HK-2 (cell line): Measurements from ENCODE around the gene SHCBP1L.

Experiments used
- DNase-seq: peaks from one replicate; pipeline ENCODE4 v3.0.0-alpha.2; 2018; ENCODE audit not compliant: unreplicated experiment

The SHCBP1L gene

DNA sequence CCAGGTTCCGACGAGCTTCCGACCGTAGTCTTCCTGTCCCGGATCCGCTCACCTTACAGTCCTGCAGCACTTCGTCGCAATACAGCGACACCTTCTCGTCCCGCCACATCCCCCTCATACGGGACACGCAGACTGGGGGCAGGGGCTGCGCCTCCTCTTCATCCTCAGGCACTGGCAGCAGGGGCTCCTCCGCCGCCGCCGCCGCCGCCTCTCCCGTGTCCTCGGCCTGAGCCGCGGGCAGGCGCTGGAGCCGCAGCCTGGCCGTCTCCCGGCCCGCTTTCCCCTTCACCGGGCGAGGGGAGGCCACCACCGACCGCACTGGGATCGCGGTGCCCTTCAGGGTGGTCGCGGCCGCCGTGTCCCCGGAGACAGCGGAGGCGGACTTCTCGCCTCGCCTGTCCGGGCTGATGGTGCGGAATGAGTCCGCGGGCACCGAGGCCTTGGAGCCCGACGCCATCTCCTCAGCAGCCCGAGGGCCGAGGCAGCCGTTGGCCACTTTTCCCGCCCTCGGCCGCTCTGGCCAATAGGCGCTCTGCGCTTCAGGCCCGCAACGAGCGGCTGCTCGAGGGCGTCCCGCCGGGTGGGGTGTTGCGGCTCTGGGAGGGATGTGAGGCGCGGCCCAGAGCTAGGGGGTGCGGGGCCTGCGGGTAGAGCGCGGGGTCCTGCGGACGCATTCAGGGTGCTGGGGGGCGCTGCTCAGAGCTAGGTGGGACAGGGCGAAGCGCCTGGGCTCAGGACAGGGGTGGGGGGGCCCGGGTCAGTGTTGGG, at the start of gene SHCBP1L:
TSS of gene SHCBP1L (minus strand) at position 490 of the 768 bp plus-strand sequence. CDS start at position 457, 33 bp downstream.
- DNase-seq, result no peak

DNA sequence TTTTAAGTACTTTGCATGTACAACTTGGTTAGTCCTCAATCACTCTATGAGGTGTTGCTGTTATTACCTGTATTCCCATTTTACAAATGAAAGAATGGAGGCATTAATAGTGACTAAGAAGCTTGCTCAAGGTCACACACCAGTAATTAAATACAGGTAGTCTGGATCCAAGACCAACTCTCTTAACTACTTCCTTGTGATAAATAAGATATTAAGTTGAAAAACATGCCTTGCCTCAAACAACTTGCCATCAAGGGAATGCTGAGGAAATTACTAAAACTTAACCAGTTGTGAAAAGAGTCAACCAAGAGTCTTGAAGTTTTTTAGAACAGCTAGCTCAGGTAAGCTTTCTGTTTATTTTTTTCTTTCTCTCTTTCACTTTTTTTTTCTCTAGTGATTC, 49.3 kb upstream of the SHCBP1L start:
- DNase-seq, result no peak

DNA sequence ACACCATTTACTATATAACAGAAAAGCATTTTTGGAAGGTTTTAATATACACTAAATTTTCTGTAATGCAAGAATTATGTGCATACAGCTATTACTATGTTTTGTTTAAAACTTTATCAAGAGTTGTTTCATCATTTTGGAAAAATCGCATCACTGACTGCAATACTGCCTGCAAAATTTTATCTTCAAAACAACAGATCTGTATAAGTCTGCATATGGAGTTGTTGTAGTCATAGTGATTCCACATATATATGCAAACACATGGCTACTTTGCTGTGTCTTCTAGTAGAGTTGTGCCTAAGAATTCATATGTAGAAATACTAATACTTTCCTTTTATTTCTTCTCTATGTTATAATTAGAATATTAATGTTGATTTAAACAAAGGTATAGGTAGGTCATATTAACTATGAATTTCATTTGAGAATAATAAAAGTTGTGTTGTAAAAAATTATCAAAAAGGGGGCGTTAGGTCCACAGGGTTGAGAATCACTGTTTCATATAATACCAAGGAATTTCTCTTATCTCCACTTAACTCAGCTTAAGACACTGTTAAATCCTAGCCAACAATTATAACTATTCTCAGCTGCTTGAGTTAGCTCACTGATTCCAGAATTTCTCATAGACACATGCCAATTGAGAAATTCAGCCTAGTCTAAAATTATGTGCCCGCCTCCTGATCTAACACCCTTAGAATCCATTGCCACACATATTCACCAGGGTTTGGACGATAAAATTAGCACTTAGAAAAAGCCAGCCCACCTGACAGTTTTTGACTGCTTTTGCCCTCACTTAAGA, 47.4 kb upstream of the SHCBP1L start:
- DNase-seq, result no peak

DNA sequence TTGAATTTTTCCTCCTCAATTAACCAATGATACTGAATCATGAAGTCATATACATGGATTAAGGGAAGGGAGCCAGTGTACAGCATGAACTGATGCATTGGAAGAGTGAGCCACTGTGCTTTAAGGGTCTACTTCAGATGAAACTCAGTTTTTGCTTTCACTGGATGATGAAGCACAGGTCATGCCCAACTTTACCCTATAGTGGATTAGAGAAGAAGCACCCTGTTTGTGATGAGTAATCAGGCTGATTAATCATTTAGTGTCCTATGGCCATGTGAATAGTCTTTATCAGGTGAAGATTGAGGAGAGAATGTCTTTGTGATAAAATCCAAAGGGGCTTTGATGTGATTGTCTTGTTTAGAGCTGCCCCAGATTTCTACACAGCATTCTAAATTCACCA, 45.5 kb upstream of the SHCBP1L start:
- DNase-seq, result no peak

DNA sequence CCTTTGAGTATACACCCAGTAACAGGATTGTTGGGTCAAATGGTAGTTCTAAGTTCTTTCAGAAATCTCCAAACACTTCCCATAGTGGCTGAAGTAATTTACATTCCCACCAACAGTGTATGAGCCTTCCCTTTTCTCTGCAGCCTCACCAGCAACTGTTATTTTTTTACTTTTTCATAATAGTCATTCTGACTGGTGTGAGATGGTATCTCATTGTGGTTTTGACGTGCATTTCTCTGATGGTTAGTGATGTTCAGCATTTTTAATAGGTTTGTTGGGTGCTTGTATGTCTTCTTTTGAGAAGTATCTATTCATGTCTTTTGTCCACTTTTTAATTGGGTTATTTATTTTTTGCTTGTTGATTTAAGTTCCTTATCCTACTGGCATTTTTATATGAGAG, 43.9 kb upstream of the SHCBP1L start:
- DNase-seq, result no peak

DNA sequence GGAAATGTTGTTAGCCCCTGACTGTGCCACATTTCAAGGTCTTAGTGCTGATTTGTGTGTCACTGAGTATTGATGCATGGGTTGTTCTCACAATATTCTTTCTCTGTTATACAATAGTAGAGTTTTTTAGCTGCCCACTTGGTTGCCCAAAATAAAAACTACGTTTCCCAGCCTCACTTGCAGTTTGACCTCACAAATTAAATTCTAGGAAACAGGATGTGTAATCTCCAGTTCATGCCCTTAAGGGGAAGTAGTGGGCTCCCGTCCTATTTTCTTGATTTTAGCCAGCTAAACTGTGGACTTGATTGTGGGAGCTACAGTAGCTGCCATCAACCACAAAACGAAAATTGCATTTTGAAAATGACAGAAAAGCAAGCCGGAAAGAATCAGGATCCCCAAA, 42.9 kb upstream of the SHCBP1L start:
- no peak for DNase-seq

DNA sequence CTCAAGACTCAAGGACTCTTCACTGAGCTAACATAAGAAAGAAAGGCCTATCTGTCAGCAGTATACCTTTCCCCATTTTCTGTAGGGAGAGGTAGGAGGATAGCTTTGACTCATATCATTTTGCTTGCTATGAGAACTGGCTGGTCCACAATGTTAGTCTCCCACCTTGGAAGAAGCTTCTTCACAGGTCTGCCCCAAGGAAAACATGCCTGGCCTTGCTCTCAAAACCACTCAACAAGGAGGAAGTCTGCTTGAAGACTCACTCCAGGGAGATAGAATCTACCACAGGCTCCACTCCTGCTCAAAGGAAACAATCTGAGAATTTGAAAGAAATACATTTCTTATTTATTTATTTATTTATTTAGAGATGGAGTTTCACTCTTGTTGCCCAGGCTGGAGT, 40.8 kb upstream of the SHCBP1L start:
- DNase-seq, result no peak

DNA sequence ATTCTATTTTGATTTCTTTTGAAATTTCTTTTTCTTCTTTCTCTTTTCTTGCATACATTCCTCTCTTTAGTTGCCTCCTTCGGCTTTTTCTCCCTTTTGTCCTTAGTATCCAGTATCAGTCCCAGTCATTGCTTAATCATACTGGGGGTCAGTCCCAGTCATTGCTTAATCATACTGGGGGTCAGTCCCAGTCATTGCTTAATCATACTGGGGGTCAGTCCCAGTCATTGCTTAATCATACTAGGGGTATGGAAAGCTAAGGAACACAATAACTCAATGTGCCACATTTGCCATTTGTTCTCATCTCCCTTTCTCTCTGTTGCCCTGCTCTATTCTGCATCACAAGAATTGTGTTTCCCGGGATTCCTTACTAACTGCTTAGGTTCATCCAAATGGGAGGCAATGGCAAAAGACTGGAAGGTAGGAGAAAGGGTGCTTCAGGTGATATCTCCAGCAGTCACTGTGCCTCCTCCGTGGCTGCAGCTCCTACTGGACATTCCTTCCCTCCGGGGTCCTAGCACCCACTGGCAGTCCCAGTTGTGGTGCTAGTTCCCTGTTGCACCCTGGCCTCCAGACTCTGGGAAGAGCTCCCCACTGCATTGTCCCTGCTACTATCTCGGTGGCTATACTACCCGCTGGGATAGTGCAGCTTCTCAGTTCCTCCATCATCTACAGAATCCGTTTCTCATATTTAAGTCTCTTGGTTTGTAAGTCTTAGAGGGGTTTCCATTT, 37.6 kb upstream of the SHCBP1L start:
- DNase-seq, result no peak

DNA sequence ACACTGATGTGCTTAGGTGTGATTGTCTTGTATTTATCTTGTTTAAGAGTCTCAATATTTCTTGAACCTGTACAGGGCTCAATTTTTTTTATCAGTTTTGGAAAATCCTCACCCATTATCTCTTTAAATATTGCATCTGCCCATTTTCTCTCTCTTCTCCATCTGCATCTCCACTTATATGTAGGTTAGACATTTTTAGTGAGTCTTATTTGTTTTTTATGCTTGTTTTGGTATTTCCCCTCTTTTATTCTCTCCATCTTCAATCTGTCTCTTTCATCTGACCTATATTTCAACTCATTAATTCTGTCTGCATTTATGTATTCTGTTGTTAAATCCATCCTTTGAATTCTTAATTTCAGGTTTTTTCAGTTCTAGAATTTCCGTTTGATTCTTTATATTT, 32.9 kb upstream of the SHCBP1L start:
- DNase-seq, result no peak

DNA sequence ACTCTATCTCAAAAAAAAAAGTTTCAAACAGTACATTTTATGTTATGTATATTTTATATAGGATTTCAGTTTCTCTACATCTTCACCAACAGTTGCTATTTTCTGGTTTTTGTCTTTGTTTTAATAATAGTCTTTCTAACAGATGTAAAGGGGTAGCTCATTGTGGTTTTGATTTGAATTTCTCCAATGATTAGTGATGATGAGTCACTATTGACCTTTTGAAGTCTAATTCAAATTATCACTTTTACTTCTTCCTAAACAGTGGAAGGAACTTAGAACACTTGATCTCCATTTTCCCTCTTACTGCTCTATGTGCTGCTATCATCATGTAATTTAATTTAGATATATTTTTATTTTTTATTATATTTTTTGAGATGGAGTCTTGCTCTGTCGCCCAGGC, 31.7 kb upstream of the SHCBP1L start:
- no peak for DNase-seq

DNA sequence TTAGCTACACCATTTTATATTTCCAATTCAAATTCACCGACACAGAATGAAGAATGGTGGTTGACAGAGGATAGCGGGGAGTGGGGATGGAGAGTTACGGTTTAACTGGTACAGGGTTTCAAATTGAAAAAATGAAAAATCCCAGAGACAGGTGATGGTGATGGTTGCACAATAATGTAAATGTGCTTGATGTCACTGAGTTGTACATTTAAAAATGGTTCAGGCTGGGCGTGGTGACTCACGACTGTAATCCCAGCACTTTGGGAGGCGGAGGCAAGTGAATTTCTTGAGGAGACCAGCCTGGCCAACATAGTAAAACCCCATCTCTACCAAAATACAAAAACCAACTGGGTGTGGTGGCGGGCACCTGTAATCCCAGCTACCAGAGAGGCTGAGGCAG, 31.2 kb upstream of the SHCBP1L start:
- no peak for DNase-seq

DNA sequence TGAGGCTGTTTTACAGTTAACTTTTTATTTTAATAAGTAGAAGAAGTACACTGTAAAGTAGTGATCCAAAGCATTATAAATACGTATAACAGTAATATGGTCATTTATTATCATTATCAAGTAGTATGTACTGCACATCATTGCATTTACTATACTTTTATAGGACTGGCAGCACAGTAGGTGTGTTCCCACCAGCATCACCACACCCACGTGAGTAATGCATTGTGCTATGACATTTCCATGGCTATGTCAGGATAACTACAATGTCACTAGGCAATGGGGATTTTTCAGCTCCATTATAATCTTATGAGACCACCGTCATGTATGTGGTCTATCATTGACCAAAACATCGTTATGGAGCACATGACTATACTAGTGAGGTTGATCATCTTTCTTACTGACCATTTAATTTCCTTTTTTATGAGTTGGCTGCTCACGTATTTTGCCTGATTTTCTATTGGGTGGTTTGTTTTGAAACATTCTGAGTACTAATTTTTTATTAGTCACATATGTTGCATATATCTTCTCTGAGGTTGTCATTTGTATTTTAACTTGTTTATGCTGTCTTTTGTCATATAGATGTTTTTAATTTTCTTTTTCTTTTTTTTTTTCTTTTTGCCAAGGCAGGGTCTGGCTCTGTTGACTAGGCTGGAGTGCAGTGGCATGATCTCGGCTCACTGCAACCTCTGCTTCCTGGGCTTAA, 25.3 kb upstream of the SHCBP1L start:
- no peak for DNase-seq

DNA sequence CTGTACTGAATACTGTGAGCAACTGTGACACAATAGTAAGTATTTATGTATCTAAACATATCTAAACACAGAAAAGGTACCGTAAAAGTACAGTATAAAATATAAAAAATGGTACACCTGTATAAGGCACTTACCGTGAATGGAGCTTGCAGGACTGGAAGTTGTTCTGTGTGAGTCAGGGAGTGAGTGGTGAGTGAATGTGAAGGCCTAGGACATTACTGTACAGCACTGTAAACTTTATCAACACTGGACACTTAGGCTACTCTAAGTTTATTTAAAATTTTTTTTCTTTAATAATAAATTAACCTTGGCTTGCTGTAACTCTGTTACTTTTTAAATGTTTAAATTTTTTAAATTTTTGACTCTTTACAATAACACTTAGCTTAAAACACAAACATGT, 24.5 kb upstream of the SHCBP1L start:
- no peak for DNase-seq

DNA sequence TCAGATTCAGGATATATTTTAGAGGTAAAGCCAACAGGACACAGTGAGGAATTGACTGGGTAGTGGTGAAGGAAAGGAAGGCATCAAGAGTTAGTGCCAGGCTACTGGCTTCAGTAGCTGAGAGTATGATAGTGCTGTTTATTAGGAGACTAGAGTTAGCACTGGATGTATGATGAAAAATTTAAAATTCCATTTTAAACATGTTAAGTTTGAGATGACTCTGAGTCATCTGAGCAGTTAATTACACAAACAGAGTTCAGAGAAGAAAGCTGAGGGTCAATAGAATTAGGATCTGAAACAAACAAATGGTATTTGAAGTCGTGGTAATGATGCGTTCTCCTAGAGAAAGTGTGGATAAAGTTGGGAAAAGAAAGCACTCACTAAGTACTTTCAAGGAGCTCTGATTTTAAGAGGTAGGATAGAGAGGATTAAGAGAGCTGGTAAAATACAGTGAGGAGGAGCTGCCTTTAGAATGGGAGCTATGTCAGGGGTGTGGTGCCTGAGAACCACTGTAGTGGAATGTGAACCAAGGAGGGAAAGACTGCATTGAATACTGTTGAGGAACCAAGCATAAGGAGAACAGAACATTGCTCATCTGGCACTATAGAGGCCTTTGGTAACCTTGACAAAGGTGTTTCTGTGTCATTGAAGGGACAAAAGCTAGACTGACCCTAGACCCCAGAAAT, 21.7 kb upstream of the SHCBP1L start:
- no peak for DNase-seq

DNA sequence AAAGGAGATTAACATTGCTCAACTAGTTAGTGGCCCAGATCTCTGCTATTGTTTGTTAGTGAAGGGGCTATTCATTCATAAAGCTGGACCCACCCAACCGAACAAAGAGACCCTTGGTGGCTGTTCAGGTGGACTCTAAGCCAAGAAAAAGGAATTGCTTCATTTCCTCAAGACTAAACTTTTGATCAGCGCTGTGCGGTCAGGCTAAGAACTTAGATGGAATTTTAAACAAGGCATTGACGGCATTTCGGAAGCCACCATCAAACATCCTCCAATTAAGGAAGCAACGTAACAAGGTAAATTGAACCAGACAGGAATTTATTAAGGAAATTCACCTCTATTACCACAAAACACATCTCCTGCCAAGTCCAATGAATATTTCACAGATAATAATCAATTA, 19.9 kb upstream of the SHCBP1L start:
- no peak for DNase-seq

DNA sequence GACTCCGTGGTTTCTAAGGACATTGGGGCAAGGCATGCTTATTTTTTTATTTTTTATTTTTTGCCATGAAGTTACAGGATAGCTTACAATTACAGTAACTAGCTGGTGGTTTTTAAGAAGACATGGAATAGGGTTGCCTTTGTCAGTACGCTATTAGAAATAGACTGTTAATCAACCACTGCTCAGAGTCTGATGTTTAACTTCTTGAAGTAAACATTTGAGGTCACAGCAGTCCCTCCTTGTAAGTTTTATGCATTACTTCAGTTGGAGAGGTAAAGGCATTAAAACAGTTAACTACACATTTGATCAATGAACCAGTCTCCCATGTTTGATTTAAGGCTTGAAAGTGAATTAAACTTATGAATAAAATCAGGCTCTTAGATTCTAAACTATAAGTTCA, 19.3 kb upstream of the SHCBP1L start:
- DNase-seq, result no peak

DNA sequence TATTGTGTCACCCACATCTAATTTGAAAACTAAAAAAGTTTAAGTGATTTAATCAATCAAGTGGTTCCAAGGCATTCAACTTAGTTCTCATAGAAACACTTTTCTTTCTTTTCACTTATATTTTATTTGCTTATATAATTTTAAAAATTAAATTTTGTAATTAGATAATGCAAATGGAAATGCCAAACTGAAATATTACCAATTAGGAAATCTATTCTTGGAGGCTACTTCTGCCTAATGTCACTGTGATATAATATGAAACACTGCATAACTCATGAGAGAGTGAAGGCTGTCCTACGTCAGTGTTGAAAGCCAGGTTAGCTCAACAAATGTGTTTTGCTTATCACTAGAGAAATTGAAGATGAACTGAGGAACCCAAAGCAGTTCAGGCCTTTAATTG, 18.3 kb upstream of the SHCBP1L start:
- no peak for DNase-seq

DNA sequence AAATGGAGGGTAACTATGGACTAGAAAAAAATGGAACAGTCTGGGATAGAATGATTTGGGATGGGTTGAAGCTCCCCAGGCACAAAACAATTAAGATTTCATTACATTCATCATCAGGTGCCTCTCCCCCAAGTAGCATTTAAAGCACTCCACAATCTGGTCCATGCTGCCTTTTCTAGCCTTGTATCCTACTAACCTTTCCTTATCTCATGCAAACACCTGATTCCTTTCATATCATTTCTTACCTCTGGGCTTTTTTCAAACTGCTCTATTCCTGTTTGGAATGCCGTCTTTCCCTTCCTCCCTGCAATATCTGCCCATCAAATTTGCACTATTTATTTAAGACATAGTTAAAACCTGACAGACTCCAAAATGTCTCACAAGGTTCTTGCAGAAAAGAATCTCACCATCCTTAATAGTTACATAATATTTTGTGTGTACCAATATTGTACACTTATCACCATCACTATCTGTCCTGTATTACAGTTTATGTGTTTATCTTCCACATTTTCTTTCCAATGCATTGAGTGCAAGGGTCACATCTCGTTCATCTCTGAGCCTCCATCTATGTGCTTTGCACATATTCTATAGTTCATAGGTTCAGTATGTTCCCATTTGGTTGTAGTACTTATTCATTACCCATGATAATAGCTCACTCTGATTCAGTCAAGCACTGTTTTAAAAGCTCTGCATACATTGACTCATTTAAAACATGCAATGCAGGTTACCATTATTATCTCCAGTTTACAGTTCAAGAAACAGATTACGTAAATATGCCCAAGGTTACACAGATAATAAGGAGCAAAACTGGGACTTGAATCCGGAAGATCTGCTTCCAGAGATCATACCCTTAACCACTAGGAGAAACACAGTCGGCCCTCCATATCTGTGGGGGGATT, 16.1 kb upstream of the SHCBP1L start:
- no peak for DNase-seq

DNA sequence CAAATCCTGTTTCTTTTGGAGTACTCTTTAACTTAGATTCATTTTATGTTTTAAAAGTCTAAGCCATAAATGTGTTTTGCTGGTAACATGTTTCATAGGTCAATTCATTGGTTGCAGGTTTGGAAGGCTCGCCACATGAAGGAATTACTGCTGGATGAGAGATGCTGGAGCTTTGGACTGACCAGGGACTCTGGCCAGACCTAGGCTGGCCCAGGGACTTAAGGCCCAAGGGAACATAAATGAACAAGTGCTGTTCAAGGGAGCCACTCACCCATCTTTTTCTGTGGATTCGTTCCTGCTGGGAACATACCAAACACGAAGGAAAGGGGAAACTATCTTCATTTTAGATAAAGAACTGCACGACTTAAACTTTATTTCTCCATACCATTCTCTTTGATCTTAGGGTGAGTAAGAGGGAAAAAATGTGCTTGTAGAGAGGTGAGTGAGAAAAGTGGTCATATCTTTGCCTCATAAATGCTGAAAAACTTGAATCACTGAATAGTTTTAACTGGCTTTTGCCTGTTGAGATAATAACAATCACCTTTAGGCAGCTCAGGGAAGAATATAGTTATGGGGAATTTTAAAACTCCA, 15.3 kb upstream of the SHCBP1L start:
- DNase-seq, result no peak

DNA sequence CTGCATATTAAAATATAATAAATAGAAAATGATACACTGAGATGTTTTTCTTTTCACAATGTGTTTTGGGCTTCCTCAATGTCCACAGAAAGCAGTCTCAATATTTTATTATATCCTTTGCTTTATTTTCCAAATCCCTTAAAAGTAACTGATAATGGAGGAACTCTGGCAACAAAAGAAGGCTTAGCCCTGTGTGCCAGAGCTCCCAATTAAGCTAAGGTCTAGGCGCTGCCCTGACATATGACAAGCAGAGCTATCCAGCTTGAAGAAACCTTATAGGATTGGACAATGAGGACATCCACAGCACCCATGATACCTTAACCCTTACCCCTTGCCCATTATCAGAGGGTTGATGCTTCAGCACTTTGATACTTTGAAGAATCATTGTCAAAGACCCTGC, 12.9 kb upstream of the SHCBP1L start:
- DNase-seq, result no peak
